HG03378 (cell line): ENCODE data around the gene OTOS.

Source experiments
- ATAC-seq: cut with Tn5 transposase; IDR thresholded peaks from one replicate; pipeline ENCODE4 v1.9.1; 2021; ENCODE audit warnings: mild to moderate bottlenecking, moderate library complexity; ENCODE audit not compliant: unreplicated experiment

Gene OTOS

DNA sequence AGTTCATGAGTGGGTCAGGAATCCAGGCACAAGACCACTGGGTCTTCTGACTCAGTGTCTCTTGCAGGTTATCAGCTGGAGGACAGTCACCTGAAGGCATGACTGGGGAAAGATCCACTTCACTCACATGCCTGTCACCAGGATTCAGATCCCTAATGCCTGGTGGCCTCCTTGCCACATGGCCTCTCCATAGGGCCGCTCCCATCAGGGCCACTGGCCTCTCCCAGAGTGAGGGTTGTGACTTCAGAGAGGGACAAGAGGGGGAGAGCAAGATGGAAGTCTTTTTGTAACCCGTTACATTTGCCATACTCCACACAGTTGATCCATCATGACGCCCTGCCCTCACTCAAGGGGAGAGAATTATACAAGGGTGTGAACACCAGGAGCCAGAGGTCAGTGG, 13.0 kb upstream of the OTOS start:
- ATAC-seq, result no peak

DNA sequence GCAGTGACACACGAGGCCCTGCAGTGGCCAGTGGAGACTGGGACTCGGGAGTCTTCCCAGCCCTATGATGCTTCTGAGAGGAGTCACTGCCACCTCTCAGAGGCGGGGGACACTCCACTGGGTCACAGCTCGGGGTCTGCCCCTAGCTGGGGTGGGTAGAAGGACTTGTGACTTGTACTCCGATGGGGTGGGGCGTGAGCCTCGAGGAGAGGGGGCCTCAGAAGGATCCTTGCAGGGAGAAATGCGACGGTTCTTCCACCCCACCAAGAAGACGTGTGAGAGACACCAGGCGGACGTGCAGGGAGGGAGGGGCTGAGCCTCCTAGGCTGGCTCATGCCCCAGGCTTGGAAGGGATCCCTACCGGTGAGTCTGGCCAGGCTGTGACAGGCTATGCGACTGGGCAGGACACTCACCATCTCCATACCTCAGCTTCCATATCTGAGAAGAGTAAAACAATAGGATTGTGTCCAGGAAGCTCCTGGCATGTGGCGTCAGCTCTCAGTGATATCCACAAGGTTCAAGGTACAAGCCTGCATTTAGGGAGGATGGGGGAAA, 11.1 kb upstream of the OTOS start:
- ATAC-seq, result no peak

DNA sequence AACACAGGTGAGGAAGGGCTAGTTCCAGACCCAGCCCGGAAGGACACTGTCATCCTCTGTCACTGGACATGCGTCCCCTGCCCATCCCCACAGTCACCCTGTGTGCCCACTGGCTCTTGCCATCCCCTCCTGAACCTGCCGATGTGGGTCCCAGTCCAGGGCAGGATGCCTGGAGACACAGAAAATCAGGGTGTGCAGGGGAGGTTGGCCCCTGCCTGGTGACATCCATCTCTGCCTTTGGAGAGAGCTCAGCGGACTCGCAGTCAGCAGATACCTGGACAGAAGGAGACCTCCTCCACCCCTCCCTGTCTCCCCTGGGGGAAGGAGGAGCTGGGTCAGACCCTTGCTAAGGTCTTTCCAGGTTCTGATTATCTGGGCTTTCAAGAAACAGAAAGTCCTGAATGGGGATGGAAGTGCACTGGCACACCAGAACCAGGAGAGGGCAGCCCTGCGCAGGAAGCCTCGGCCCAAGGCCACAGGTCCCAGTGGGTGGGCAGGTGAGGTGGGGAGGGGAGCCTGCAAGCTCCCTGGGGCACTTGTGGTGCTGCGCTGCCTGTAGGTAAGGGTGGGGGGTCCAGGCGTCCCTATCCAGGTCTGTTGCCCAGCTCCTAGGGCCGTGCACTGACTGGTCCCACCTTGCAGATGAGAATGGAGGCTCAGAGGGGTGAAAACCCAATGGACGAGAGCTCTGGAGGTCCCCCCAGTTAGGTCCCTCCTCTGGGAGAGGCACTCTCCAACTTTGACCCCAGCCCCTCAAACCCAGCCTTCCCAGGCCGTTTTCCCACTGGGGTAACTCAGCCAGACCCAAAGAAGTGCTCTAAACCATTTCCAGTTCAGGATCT, 9.7 kb upstream of the OTOS start:
- no peak for ATAC-seq

DNA sequence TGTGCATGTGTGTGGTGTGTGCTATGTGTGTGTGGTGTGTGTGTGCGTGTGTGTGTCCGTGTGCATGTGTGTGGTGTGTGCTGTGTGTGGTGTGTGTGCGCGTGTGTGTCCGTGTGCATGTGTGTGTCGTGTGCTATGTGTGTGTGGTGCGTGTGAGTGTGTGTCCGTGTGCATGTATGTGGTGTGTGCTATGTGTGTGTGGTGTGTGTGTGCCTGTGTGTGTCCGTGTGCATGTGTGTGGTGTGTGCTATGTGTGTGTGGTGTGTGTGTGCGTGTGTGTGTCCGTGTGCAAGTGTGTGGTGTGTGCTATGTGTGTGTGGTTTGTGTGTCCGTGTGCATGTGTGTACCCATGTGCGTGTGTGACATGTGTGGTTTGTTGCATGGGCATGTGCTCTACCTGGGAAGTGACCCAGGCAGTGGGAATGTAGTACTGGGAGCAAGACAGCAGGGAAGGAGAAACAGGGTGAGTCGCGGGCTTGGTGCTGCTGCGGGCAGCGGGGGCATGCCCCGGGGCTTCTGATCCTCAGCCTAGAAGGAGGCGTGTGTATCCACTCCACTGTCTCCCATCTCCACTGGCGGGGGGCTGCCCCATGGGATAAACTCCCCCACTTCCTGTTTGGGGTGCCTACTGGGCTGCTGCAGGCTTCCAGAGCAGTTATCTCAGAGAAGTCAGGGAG, 7.6 kb upstream of the OTOS start:
- no peak for ATAC-seq

DNA sequence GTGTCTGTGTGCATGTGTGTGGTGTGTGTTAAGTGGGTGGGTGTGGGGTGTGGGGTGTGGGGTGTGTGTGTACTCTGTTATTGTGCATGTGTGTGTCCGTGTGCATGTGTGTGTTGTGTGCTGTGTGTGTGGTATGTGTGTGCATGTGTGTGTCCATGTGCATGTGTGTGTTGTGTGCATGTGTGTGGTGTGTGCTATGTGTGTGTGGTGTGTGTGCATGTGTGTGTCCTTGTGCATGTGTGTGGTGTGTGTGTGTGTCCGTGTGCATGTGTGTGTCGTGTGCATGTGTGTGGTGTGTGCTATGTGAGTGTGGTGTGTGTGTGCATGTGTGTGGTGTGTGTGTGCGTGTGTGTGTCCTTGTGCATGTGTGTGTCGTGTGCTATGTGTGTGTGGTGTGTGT, 6.9 kb upstream of the OTOS start:
- ATAC-seq, result no peak

DNA sequence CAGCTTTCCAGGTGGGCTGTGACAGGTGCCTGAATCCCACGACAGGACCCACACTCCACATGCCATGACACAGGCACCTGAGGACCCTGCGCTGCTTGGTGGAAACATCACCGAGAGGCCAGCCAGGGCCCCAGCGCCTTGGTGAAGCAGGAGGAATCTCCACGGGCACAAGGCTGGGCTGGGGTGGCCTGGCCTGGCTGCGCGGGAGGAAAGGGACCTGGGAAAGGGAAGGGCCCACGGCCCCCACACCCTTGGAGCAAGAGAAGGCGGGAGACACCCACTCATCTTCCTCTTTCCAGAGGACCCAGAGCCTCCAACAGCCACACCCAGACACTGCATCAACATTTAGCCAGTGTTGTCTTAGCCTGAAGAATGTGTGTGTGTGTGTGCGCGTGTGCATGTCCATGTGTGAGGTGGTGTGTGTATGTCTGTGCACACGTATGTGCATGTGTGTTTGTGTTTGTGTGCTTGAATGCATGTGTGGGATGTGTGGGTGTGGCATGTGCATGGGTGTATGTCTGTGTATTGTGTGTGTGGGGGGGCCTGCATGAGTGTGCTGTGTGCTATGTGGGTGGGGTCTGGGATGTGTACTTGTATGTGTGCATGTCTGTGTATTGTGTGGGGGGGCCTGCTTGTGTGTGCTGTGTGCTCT, 6.3 kb upstream of the OTOS start:
- no peak for ATAC-seq

DNA sequence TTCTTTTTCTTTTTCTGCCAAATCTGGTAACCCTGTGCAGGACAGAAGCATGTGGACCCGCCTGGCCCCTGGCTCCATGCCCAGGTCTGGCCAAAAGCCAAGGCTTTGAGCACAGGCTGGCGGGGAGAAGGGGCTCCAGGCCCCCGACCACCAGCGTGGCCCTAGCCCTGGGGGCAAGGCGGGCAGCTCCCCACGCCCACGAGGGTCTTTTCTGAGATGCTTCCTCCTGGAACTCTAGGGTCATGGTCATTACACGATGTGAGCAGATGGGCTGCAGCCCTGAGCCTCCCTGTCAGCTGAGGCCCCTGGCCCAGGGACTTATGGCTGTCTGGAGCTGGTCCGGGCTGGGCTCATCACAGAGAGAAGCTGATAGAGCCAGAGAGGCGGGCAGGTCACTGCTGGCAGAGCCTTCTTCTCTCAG, 5.7 kb upstream of the OTOS start:
- ATAC-seq, result no peak

DNA sequence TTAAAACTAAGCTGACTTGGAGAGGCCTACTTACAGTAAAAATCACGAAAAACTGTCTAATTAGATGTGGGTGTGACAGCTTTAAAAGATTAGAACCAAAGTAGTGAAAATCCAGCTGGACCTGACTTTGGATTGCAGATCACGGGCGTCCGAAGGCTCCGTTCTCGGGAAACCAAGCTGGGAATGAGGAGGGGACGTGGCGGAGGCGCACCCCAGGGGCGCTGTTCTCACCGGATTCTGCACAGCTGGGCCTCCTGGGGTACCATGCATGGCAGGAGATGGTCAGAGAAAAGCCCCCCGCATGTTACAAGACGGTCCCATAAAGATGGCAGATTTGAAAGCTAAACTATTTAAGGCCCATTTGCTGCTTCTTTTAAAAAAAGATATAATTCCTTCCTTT, 5.0 kb upstream of the OTOS start:
- no peak for ATAC-seq

DNA sequence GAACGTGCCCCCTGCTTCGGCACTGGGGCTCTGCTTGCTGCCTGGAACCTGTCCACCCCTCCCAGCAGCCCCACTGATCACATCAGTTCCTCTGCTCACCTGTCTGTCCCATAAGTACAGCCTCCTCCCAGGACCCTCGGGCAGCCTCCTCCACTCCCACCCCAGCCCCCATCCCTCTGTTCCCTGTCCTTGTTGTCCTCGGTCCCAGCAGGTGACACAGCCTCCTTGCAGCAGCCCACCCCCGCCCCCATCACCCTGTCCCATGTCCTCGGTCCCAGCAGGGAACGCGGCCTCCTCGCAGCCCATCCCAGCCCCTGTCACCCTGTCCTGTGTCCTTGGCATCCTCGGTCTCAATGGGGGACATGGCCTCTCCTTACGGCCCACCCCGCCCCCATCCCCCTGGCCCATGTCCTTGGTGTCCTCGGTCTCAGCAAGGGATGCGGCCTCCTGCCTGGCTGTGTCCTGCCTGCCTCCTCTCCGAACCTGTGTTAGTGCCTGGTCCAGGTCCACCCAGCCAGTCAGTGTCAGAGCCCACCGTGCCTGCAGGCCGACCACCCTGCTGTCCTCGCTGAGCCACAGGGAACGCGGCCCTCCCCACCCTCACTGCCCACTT, 4.3 kb upstream of the OTOS start:
- ATAC-seq, result no peak

DNA sequence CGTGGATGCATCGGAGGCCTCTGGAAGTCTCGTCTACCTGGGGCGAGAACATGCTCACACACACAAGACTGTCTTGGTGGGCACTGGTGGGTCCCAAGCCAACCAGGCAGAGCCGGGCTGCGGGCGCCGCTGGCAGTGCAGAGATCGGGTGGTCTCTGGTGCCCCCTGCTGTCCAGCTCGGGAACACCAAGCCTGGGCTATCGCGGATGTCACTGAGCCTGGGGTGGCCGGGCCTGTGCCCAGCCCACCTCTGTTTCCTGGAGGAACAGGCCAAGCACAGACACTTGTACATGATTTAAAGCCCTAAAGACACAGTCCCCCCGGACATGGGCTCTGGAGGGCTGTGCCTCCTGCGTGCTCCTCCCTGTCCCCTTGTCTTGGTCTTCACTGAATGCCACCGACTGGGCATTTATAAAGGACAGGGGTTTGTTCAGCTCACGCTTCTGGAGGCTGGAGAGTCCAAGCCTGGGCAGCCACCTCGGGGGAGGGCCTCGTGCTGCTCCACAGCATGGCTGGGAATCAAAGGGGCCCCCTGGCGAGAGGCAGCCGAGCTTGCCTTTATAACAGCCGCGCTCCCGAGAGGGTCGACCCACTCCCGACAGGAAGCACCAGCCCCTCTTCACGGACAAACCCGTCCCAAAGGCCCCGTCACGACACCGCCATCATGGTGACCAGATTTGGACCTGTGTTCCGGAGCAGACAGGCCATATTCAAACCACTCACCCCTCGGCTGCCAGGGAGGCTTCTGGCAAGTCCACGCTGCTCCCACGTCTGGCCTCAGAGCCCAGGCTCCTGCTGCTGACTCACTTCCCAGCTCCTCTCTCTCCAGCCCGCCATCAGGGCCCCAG, 3.6 kb upstream of the OTOS start:
- ATAC-seq, result no peak

DNA sequence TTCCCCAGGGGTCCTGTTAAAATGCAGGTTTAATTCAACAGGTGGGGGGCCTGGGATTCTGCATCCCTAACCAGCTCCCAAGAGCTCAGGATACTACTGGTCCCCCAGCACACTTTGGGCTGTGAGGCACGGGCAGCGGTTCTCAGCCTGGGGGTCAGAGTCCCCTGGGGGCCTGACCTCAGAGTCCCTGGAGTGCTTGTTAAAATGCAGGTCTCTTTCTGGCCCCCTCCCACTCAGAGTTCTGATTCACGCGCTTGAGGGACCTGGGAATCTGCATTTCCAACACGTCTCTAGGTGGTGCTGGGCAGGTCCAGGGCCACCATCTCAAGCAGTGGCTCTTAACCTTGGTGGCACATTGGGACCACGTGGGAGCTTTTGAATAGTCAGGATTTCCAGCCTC, 2.8 kb upstream of the OTOS start:
- no peak for ATAC-seq

DNA sequence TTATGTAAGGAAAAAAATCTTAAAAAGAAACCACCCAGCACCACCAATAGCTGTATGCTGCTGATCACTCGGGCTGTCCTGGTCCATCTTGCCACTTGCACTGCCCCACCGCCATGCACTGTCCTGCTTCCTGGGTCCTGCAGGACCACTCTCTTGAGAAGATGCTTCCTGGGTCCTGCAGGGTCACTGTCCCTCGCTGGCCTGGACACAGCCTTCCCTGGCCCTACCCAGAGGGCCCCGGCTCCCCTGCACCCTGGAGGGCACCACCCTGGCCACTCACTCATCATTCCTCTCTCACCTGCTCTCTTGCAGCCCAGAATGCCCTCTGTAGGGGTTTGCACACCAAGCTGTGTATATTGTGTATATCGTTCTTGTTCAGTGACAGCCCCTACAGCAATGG, 2.4 kb upstream of the OTOS start:
- no peak for ATAC-seq

DNA sequence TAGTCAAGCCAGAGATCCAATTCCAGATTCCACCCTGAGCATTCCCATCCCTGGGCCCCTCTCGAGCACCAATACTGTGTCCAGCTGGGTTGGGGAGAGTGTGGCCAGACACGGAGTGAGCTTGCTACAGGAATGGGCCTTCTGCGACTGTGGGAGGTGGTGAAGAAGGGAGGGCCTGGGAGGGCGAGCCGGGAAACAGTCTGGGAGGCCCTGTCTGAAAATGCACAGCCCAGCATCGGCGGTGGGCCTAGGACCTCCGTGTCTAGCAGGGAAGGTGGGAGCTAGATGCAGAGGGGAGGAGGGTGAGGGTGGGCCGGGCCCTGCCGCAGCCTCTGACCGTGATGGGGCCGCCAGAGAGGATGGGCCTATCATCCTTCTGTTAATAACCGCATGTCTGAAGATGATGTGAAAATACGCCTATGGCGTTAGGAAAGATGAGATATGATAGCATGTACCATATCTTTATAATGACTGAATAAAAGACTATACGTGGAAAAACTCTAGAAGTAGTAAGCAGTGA, 1.9 kb upstream of the OTOS start:
- no peak for ATAC-seq

DNA sequence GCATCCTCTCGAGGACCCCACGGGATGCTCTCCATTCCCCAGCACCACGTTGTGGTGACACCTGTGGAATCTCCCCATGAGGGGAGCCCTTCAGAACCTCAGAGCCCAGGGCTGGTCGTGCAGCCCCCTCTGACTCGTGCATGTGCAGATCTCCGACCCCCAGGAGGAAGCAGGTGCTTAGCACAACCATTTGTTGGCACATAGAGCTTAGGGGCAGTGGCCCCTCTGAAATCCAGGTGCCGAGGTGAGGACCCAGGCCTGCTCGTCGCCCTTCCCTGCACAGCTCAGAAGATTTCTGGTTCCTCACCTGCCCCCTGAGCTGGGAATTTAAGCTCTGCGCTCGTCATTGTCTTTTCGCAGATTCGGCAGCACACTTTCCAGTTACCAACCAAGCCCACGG, 1.3 kb upstream of the OTOS start:
- ATAC-seq, result no peak

DNA sequence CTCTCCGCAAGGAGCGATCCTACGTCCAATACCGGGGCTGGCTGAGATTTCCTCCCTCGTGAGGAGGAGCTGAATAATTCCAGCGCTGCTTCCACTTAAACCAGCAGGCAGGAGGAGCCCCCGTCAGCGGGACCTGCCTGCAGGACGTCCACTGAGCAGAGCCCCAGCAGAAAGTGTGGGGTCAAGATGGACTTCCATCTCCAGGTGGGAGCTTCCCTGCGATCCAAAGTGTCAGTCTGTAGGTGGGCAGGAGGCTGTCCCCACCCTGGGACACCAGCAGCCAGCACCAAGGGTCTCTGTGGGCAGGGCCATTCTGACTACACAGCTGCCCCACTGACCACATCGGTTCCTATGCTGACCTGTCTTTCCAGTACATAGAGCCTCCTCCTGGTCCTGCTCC, 462 bp upstream of the OTOS start:
- ATAC-seq, result no peak

DNA sequence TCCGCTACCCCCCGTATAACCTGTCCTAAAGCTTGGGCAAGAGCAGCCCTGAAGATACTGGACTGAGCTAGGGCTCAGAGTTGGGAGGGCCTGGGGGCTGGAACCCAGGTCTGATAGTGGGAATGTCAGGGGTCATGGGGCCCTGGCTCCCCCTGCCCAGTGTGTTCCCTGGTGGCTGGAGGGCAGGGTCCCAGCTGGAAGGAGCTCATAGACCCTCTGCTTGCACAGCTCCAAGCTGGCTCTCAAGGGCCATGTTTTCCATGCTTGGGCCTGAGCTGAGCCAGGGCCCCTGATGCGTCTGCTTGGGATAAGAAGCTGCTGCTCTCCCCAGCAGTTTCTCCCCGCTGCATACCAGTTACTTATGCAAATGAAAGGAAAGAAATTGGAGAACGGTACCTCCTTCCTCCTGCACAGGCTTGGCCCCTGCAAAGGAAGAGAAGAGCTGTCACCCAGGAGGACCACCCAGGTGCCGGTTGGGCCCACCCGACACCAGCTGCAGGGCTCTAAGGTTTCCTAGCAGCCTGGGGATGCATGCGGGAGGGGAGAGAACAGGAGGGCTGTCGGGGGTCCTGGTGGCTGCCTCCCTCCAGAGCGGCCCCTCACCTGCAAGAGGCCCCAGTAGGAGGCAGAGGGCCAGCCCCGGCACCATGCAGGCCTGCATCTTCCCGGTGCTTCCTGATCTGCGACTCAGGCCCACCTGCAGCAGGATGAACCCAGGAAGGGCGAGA, 628 bp downstream of the OTOS start:
- ATAC-seq, result no peak

DNA sequence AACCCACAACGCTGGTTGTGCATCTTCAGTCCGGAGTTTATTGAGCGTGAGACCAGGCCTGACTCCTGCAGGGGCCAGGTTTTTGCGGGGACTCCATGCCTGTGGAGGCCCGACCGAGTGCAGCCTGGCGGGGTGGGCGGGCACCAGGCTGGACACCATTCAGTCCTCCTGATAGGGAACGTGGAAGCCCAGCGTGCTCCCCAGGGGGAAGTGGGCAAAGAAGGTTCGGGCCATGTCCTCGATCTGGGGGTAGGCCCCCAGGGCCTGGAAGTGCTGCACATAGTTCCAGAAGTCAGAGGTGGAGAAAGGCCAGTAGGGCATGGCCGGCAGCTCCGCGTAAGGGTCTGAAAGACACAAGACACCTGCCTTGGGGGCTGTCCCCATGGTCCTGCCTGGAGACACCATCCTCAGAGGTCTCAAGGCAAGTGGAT, 1.4 kb downstream of the OTOS start:
- ATAC-seq, result no peak

DNA sequence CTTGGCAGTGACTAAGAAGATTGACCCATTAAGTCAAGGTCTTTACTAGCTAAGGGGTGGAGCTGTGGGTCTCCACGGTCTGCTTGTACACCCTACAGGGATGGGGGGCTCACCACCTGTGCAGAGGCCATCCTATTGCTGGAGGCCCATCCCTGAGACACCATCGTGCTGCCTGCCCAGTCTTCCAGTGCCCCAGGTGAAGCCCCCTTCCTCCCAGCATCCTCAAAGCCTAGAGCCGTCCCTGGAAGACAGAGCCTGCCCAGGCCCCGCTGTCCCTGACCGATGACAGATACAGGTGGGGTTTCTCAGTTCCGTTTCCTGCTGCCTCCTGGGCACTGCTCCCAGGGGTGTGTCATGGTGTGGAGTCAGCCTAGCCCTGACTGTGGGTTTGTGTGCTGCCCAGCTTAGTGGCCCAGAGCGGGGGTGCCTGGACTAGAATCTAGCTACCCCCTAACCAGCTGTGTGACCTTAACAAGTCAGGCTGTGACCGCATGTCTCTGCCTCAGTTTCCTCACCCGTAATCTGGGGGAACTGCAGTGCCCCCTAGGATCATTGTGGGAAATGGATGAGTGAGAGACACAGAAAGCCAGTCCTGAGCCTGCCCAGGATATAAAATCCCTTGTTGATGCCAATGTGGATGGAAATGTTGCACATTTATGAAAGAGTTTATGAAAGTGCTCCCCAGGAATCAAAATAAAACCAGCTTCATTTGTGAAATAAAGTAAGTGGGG, 2.0 kb downstream of the OTOS start:
- ATAC-seq, result no peak
